Endothelial cell of umbilical vein (primary cell): ENCODE results near the gene PPP1CA. TPM values are rescaled to one million over a fixed set of nuclear protein-coding genes. Genes with fewer than 3 reads are reported as not detected.
A peak's percentile ranks its signal among the peaks of the same experiment; 100 is the strongest.

Source experiments
- BruUV-seq: library from RNA; stranded (reverse); fragments of 400-500 nt; replicated peaks from 2 replicates; lab custom pipeline; 2021; lab: Mats Ljungman, UMichigan
- CTCF ChIA-PET: fragments of 300-600, 350-600 bp; sonication (Branson Sonifier 250); formaldehyde crosslinking; loops from one replicate; lab custom pipeline; 2021; ENCODE audit warnings: antibody characterized with exemption, inconsistent platforms; lab: Charles Lee
- POLR2A ChIA-PET: fragments of 300-600, 350-600 bp; sonication (Branson Sonifier 250); formaldehyde crosslinking; loops from one replicate; lab custom pipeline; 2021; ENCODE audit warnings: antibody characterized with exemption, inconsistent platforms; lab: Charles Lee
- DNase-seq: peaks from one replicate; pipeline ENCODE4 v3.0.0-alpha.2; 2011; ENCODE audit warnings: low read depth, low spot score
- FAIRE-seq: peaks from 2 replicates; lab custom pipeline; 2011; peaks lifted over from hg19 to GRCh38; lab: Jason Lieb, UNC
- H2AFZ ChIP-seq: 2 replicates; pipeline ENCODE4 v1.6.0; 2012; ENCODE audit warnings: low read depth, low read length, control low read depth, inconsistent platforms
- H3K27ac ChIP-seq: 2 replicates; pipeline ENCODE4 v1.5.1; 2011; ENCODE audit warnings: low read depth, mild to moderate bottlenecking, control low read depth, low read length, moderate library complexity; ENCODE audit not compliant: insufficient read depth
- H3K27me3 ChIP-seq, 2 experiments: 2 replicates each; pipeline versions ENCODE4 v1.6.0 to v1.6.1; 2011; ENCODE audit warnings: low read length in 2 of 2, mixed read lengths in 1 of 2; ENCODE audit not compliant: control insufficient read depth in 2 of 2, insufficient read depth in 2 of 2
- H3K36me3 ChIP-seq, 2 experiments: 2 replicates in 1 of 2; 3 replicates in 1 of 2; pipeline ENCODE4 v1.5.1; 2011; ENCODE audit warnings: low read length in 2 of 2, mild to moderate bottlenecking in 1 of 2, moderate library complexity in 1 of 2; ENCODE audit not compliant: control insufficient read depth in 2 of 2, insufficient read depth in 2 of 2; ENCODE audit errors: extremely low read depth in 1 of 2
- H3K4me1 ChIP-seq: 3 replicates; pipeline ENCODE4 v1.5.1; 2011; ENCODE audit warnings: mild to moderate bottlenecking, low read length; ENCODE audit not compliant: control insufficient read depth, insufficient read depth; ENCODE audit errors: extremely low read depth
- H3K4me2 ChIP-seq: 2 replicates; pipeline ENCODE4 v1.6.1; 2011; ENCODE audit warnings: low read length, control low read depth, mixed read lengths; ENCODE audit not compliant: insufficient read depth
- H3K4me3 ChIP-seq, 3 experiments: fragments of 200-600 bp in 1 of 3; sonication (generic), shearing (Covaris generic) in 1 of 3; replicated peaks in 1 of 3; 2 replicates each; pipeline ENCODE4 v1.5.1; 2011 to 2016; ENCODE audit warnings: control low read depth in 3 of 3, low read length in 3 of 3, mild to moderate bottlenecking in 2 of 3, inconsistent platforms in 1 of 3, low read depth in 1 of 3, moderate library complexity in 1 of 3; ENCODE audit not compliant: insufficient read depth in 1 of 3
- H3K79me2 ChIP-seq: 2 replicates; pipeline ENCODE4 v1.6.0; 2012; ENCODE audit warnings: low read length, inconsistent platforms; ENCODE audit not compliant: control insufficient read depth, insufficient read depth
- H3K9ac ChIP-seq: replicated peaks from 2 replicates; pipeline ENCODE3; 2011; ENCODE audit warnings: low read length, control low read depth; ENCODE audit not compliant: insufficient read depth; ENCODE audit errors: extremely low read depth
- H3K9me1 ChIP-seq: replicated peaks from 3 replicates; pipeline ENCODE4 v1.6.0; 2011; ENCODE audit warnings: mild to moderate bottlenecking, low read length; ENCODE audit not compliant: control insufficient read depth, insufficient read depth; ENCODE audit errors: extremely low read depth
- H3K9me3 ChIP-seq: replicated peaks from 2 replicates; pipeline ENCODE4 v1.5.1; 2012; ENCODE audit warnings: low read length, inconsistent platforms; ENCODE audit not compliant: control insufficient read depth, insufficient read depth
- H4K20me1 ChIP-seq: replicated peaks from 2 replicates; pipeline ENCODE3; 2011; ENCODE audit warnings: mild to moderate bottlenecking, low read length; ENCODE audit not compliant: control insufficient read depth, insufficient read depth; ENCODE audit errors: extremely low read depth
- CTCF ChIP-seq, 2 donors: IDR thresholded peaks; 1 replicate in 1 of 2; 2 replicates in 1 of 2; pipeline ENCODE4 v1.5.1; 2011; ENCODE audit warnings: low read length in 2 of 2, mild to moderate bottlenecking in 2 of 2, moderate library complexity in 2 of 2, control low read depth in 1 of 2, inconsistent platforms in 1 of 2, low read depth in 1 of 2; ENCODE audit not compliant: insufficient read depth in 1 of 2; ENCODE audit errors: extremely low read depth in 1 of 2
- EZH2 ChIP-seq: IDR thresholded peaks from 2 replicates; pipeline ENCODE4 v1.6.1; 2012; ENCODE audit warnings: borderline replicate concordance, low read depth, mild to moderate bottlenecking, moderate library complexity, low read length, inconsistent platforms; ENCODE audit not compliant: severe bottlenecking
- FOS ChIP-seq: IDR thresholded peaks from 2 replicates; pipeline ENCODE4 v1.6.1; 2011; ENCODE audit warnings: mild to moderate bottlenecking, low read length, moderate library complexity, borderline replicate concordance; ENCODE audit not compliant: insufficient read depth
- GATA2 ChIP-seq: IDR thresholded peaks from 2 replicates; pipeline ENCODE4 v1.7.0; 2011; ENCODE audit warnings: low read depth, mild to moderate bottlenecking, moderate library complexity, mixed read lengths, low read length; ENCODE audit not compliant: insufficient read length, insufficient read depth
- JUN ChIP-seq: IDR thresholded peaks from 2 replicates; pipeline ENCODE4 v1.6.1; 2011; ENCODE audit warnings: borderline replicate concordance, low read depth; ENCODE audit not compliant: insufficient read length, insufficient read depth
- MAX ChIP-seq: IDR thresholded peaks from 2 replicates; pipeline ENCODE4 v1.6.1; 2011; ENCODE audit not compliant: insufficient read depth, insufficient read length
- MYC ChIP-seq: IDR thresholded peaks from one replicate; pipeline ENCODE4 v1.6.1; 2011; ENCODE audit warnings: mild to moderate bottlenecking, low read depth, low read length
- POLR2A ChIP-seq: IDR thresholded peaks from 2 replicates; pipeline ENCODE4 v1.6.1; 2012; ENCODE audit warnings: low read depth, mild to moderate bottlenecking, control low read depth, low read length
- POLR2AphosphoS5 ChIP-seq: IDR thresholded peaks from 2 replicates; pipeline ENCODE4 v1.6.1; 2012; ENCODE audit warnings: low read depth, mild to moderate bottlenecking, control low read depth, low read length, moderate library complexity; ENCODE audit not compliant: insufficient read depth
- dilution Hi-C: fragments of 300-500 bp; cut with MboI; formaldehyde crosslinking; loops from one replicate; pipeline ENCODE4 v1.15.0; 2019; ENCODE audit warnings: low sequenced_read_pairs; ENCODE audit not compliant: extremely low pct_ligation_motif_present
- intact Hi-C: fragments of 100-400 bp; cut with micrococcal nuclease; formaldehyde crosslinking; loops from one replicate; pipeline ENCODE4 v1.10.0; 2022
- polyA plus RNA-seq, 4 experiments: library from polyadenylated mRNA; depleted of rRNA in 3 of 4; stranded (reverse) in 3 of 4; unstranded in 1 of 4; fragments of >200 nt; gene quantifications; 2 replicates each; pipeline versions ENCODE4 v1.2.1 to v1.2.3, GENCODE V29; 2011 to 2012; ENCODE audit warnings: missing spikeins in 1 of 4
- total RNA-seq: library from RNA; stranded (reverse); gene quantifications from 2 replicates; pipeline ENCODE4 v1.2.3, GENCODE V29; 2021

Gene PPP1CA
- total and polyA plus RNA-seq, 2 donors (not counting 3 experiments of a cell fraction or from before 2014, with no cell fraction given), result 192 to 419 TPM

- no peak overlapping the region for H3K4me3 ChIP-seq
- no TSS peak for BruUV-seq
- TF ChIP-seq POLR2AphosphoS5 (no peak), MAX (no peak), JUN (no peak), MYC (no peak), GATA2 (no peak), FOS (no peak), POLR2A (no peak), EZH2 (no peak), CTCF (IDR thresholded peaks at IDR 0.05; ENCODE audit: extremely low read depth in 1 of 2, insufficient read depth in 1 of 2, low read depth in 1 of 2, low read length in 2 of 2) (no peak)
- dilution Hi-C loops (no loop called here), intact Hi-C loops (no loop called here)
- no peak overlapping the region for H3K4me2 ChIP-seq
- no peaks in the 10 kb centered on the region for H3K9me1 ChIP-seq
- POLR2A ChIA-PET, result no interaction called here
- H3K79me2 ChIP-seq, result no peaks in the 10 kb centered on the region
- H4K20me1 ChIP-seq, result no peaks in the 10 kb centered on the region
- CTCF ChIA-PET, result interaction anchor here (4.6 to 19.7 kb wide), 6 partner anchors 8 to 116 kb away, joined by 30 to 1051 read pairs (median 101); partner anchors contain the start of genes CLCF1, POLD4 and PPP1CA
- FAIRE-seq (no peak), DNase-seq (no peak)
- peaks cover 0 to 3% of the 10 kb centered on the region in 2 experiments for H3K27me3 ChIP-seq
- no peak overlapping the region for H3K27ac ChIP-seq
- no peak overlapping the region for H3K9ac ChIP-seq
- peaks cover 4% of the 10 kb centered on the region for H3K4me1 ChIP-seq
- H3K9me3 ChIP-seq, result no peaks in the 10 kb centered on the region
- H3K36me3 ChIP-seq, result no peaks in the 10 kb centered on the region
- peak overlapping the region; percentile 31 for H2AFZ ChIP-seq
Observed at GRCh38 chr11:67379061-67380058, 22.3 kb downstream of the PPP1CA start.
